CD14-positive monocyte (primary cell): ENCODE results near the gene ACAP1. TPM values are rescaled to one million over a fixed set of nuclear protein-coding genes. Genes with fewer than 3 reads are reported as not detected.

Source experiments
- DNase-seq, 3 donors: peaks; one replicate each; pipeline ENCODE4 v3.0.0-alpha.2; 2011 to 2022
- H2AFZ ChIP-seq: 2 replicates; pipeline ENCODE4 v1.6.0; 2012; ENCODE audit warnings: mild to moderate bottlenecking, low read depth, low read length, inconsistent platforms; ENCODE audit not compliant: insufficient read depth, poor library complexity, severe bottlenecking
- H3K27ac ChIP-seq, 2 donors: 1 replicate in 1 of 2; 2 replicates in 1 of 2; pipeline ENCODE4 v1.5.1; 2012 to 2013; ENCODE audit warnings: low read length in 2 of 2, control low read depth in 1 of 2, inconsistent platforms in 1 of 2, low read depth in 1 of 2, mild to moderate bottlenecking in 1 of 2
- H3K27me3 ChIP-seq, 2 donors: one replicate each; pipeline versions ENCODE4 v1.6.0 to v1.6.1; 2011 to 2013; ENCODE audit warnings: low read length in 2 of 2; ENCODE audit not compliant: control insufficient read depth in 2 of 2, insufficient read depth in 2 of 2
- H3K36me3 ChIP-seq, 2 donors: replicated peaks in 1 of 2; 1 replicate in 1 of 2; 2 replicates in 1 of 2; pipeline versions ENCODE4 v1.5.1 to v1.6.1; 2012 to 2013; ENCODE audit warnings: low read length in 2 of 2, control low read depth in 1 of 2, inconsistent platforms in 1 of 2, mild to moderate bottlenecking in 1 of 2; ENCODE audit not compliant: insufficient read depth in 2 of 2, control insufficient read depth in 1 of 2
- H3K4me1 ChIP-seq, 2 donors: 1 replicate in 1 of 2; 2 replicates in 1 of 2; pipeline versions ENCODE4 v1.5.1 to v1.6.1; 2012 to 2013; ENCODE audit warnings: low read length in 2 of 2, control low read depth in 1 of 2, inconsistent platforms in 1 of 2, mild to moderate bottlenecking in 1 of 2, moderate library complexity in 1 of 2; ENCODE audit not compliant: insufficient read depth in 2 of 2, control insufficient read depth in 1 of 2
- H3K4me2 ChIP-seq: replicated peaks from 2 replicates; pipeline ENCODE3; 2012; ENCODE audit warnings: low read length, moderate library complexity, mild to moderate bottlenecking; ENCODE audit not compliant: poor library complexity, severe bottlenecking; ENCODE audit errors: extremely low read depth
- H3K4me3 ChIP-seq, 3 experiments: fragments of 200-600 bp in 1 of 3; sonication (generic) in 1 of 3; replicated peaks in 1 of 3; 1 replicate in 2 of 3; 2 replicates in 1 of 3; pipeline ENCODE4 v1.5.1; 2011 to 2013; ENCODE audit warnings: low read length in 3 of 3, mild to moderate bottlenecking in 3 of 3, control low read depth in 2 of 3, low read depth in 2 of 3, inconsistent platforms in 1 of 3, moderate library complexity in 1 of 3
- H3K79me2 ChIP-seq: 2 replicates; pipeline ENCODE4 v1.6.0; 2012; ENCODE audit warnings: mild to moderate bottlenecking, control low read depth, inconsistent platforms, low read length, moderate library complexity; ENCODE audit not compliant: insufficient read depth
- H3K9ac ChIP-seq: 2 replicates; pipeline ENCODE4 v1.6.0; 2017; ENCODE audit warnings: low read length, mild to moderate bottlenecking; ENCODE audit not compliant: insufficient read depth, poor library complexity, severe bottlenecking
- H3K9me3 ChIP-seq, 2 donors: replicated peaks in 1 of 2; 1 replicate in 1 of 2; 2 replicates in 1 of 2; pipeline versions ENCODE4 v1.5.1 to v1.6.1; 2012 to 2013; ENCODE audit warnings: low read length in 2 of 2, control low read depth in 1 of 2; ENCODE audit not compliant: control insufficient read depth in 1 of 2, insufficient read depth in 1 of 2
- H4K20me1 ChIP-seq: 2 replicates; pipeline ENCODE4 v1.6.0; 2012; ENCODE audit warnings: mild to moderate bottlenecking, low read length, control low read depth, moderate library complexity; ENCODE audit not compliant: insufficient read depth
- H3K27ac Mint-ChIP-seq, 7 donors: one replicate each; pipeline ENCODE4 v1.8.0; 2020; ENCODE audit warnings: mild to moderate bottlenecking in 7 of 7, mixed read lengths in 7 of 7, moderate library complexity in 6 of 7, inconsistent platforms in 2 of 7
- H3K27me3 Mint-ChIP-seq, 3 donors: one replicate each; pipeline ENCODE4 v1.8.0; 2021 to 2022; ENCODE audit warnings: low read depth in 3 of 3, mild to moderate bottlenecking in 3 of 3, mixed read lengths in 3 of 3, moderate library complexity in 3 of 3, inconsistent platforms in 1 of 3
- H3K36me3 Mint-ChIP-seq, 2 donors: one replicate each; pipeline ENCODE4 v1.8.0; 2020; ENCODE audit warnings: mixed read lengths in 2 of 2, inconsistent platforms in 1 of 2, mild to moderate bottlenecking in 1 of 2
- H3K4me1 Mint-ChIP-seq: one replicate; pipeline ENCODE4 v1.8.0; 2020; ENCODE audit warnings: mild to moderate bottlenecking, mixed read lengths
- H3K4me3 Mint-ChIP-seq, 2 donors: one replicate each; pipeline ENCODE4 v1.8.0; 2020; ENCODE audit warnings: mild to moderate bottlenecking in 2 of 2, mixed read lengths in 2 of 2, moderate library complexity in 1 of 2
- H3K9me3 Mint-ChIP-seq, 7 donors: one replicate each; pipeline ENCODE4 v1.8.0; 2020 to 2022; ENCODE audit warnings: mixed read lengths in 7 of 7, mild to moderate bottlenecking in 6 of 7, moderate library complexity in 6 of 7, inconsistent platforms in 2 of 7
- CTCF ChIP-seq: fragments of 200-600 bp; IDR thresholded peaks from one replicate; pipeline ENCODE4 v1.8.0; 2022; ENCODE audit warnings: antibody characterized with exemption, mild to moderate bottlenecking
- WGBS: methylation state at CpG from one replicate; pipeline ENCODE4 v1.1.5; 2013; ENCODE audit warnings: missing lambda C conversion rate; ENCODE audit not compliant: insufficient coverage; 5-methylcytosine and 5-hydroxymethylcytosine counted together
- intact Hi-C, 2 donors: fragments of 100-400 bp; cut with micrococcal nuclease; formaldehyde crosslinking; loops; one replicate each; pipeline versions ENCODE4 v1.15.0 to v1.15.1; 2023
- polyA plus RNA-seq, 3 donors: library from polyadenylated mRNA; depleted of rRNA in 1 of 3; unstranded in 2 of 3; stranded (reverse) in 1 of 3; fragments of 300-500 nt in 2 of 3; fragments of >200 nt in 1 of 3; fragmentation: Illumina TruSeq in 2 of 3; gene quantifications; 1 replicate in 2 of 3; 2 replicates in 1 of 3; pipeline ENCODE4 v1.2.3, GENCODE V29; 2012 to 2021

Gene ACAP1
- polyA plus RNA-seq, 3 donors = 32.1 to 68.5 (median 40.5) TPM

- no peak overlapping the region for H3K9ac ChIP-seq
- 93% methylated on average over 6 of the region's 9 CpGs for WGBS
- no peak for DNase-seq
Measured at GRCh38 chr17:7354262-7354843, 18.0 kb downstream of the ACAP1 start.

GRCh38 chr17:7355053-7355452 is 18.7 kb downstream of the ACAP1 start, which contains the start of gene TMEM95:
TMEM95 (plus strand) TSS chr17:7355156; CDS start chr17:7355205, 49 bp downstream.
- Histone ChIP-seq H3K9me3 (no peaks in the 10 kb centered on the region), H3K79me2 (no peaks in the 10 kb centered on the region), H3K27ac (no peak within 1 kb of the TSS), H3K4me2 (no peak within 1 kb of the TSS), H2AFZ (no peak within 1 kb of the TSS), H4K20me1 (peaks cover 14% of the 10 kb centered on the region), H3K4me3 (no peak within 1 kb of the TSS), H3K36me3 (no peaks in the 10 kb centered on the region), H3K4me1 (peaks cover 25 to 47% of the 10 kb centered on the region in 2 donors), H3K27me3 (no peaks in the 10 kb centered on the region), H3K9ac (no peak within 1 kb of the TSS)
- WGBS = 70% methylated on average over 10 of the region's 10 CpGs
- H3K36me3 Mint-ChIP-seq = no peaks in the 10 kb centered on the region
- no peak for TF ChIP-seq CTCF
- no peak for DNase-seq
- H3K4me3 Mint-ChIP-seq = no peak within 1 kb of the TSS
- intact Hi-C loops = loop anchor here in 1 of 2 donors (10.0 kb wide), 2 partner anchors 130 to 210 kb away; partner anchors contain the start of genes POLR2A, SENP3 and SLC35G6
- peaks cover 0 to 2% (median 0%) of the 10 kb centered on the region in 7 donors for H3K9me3 Mint-ChIP-seq
- peaks cover 3 to 6% (median 4%) of the 10 kb centered on the region in 3 donors for H3K27me3 Mint-ChIP-seq
- H3K4me1 Mint-ChIP-seq = peaks cover 35% of the 10 kb centered on the region
- peak within 1 kb of the TSS in 2 of 7 donors; percentile 1 to 16 for H3K27ac Mint-ChIP-seq

More at GRCh38 chr17:7354262-7354843, 18.0 kb downstream of the ACAP1 start:
- Mint-ChIP-seq H3K27me3 (peaks cover 3 to 6% (median 4%) of the 10 kb centered on the region in 3 donors), H3K4me1 (peaks cover 40% of the 10 kb centered on the region), H3K36me3 (peaks cover 0 to 3% of the 10 kb centered on the region in 2 donors), H3K27ac (peak overlapping the region in 2 of 7 donors; percentile 1 to 16), H3K9me3 (peaks cover 0 to 2% (median 0%) of the 10 kb centered on the region in 7 donors), H3K4me3 (no peak overlapping the region)
- no peak overlapping the region for H2AFZ ChIP-seq
- H3K27me3 ChIP-seq = no peaks in the 10 kb centered on the region
- no peak for TF ChIP-seq CTCF
- peaks cover 28 to 54% of the 10 kb centered on the region in 2 donors for H3K4me1 ChIP-seq
- H3K9me3 ChIP-seq = no peaks in the 10 kb centered on the region
- H4K20me1 ChIP-seq = peaks cover 21% of the 10 kb centered on the region
- no peak overlapping the region for H3K27ac ChIP-seq
- intact Hi-C loops = loop anchor here (5.0 to 10.0 kb wide), 3 partner anchors 38 to 210 kb away; partner anchors contain the start of genes PLSCR3 (in 1 of the 2), POLR2A (in 1 of the 2), SENP3 (in 1 of the 2) and SLC35G6 (in 1 of the 2)
- no peaks in the 10 kb centered on the region for H3K36me3 ChIP-seq
- no peak overlapping the region for H3K4me3 ChIP-seq
- no peaks in the 10 kb centered on the region for H3K79me2 ChIP-seq
- no peak overlapping the region for H3K4me2 ChIP-seq
